ENCODE measurements around the gene SOX15. TPM values are rescaled to one million over a fixed set of nuclear protein-coding genes. Genes with fewer than 3 reads are reported as not detected.
A peak's percentile ranks its signal among the peaks of the same experiment; 100 is the strongest.

The SOX15 gene
- total and polyA plus RNA-seq, 2 of the 13 experiments (the other 11 are each of a cell fraction or from before 2014, with no cell fraction given): 0.07 to 0.18 TPM

DNA sequence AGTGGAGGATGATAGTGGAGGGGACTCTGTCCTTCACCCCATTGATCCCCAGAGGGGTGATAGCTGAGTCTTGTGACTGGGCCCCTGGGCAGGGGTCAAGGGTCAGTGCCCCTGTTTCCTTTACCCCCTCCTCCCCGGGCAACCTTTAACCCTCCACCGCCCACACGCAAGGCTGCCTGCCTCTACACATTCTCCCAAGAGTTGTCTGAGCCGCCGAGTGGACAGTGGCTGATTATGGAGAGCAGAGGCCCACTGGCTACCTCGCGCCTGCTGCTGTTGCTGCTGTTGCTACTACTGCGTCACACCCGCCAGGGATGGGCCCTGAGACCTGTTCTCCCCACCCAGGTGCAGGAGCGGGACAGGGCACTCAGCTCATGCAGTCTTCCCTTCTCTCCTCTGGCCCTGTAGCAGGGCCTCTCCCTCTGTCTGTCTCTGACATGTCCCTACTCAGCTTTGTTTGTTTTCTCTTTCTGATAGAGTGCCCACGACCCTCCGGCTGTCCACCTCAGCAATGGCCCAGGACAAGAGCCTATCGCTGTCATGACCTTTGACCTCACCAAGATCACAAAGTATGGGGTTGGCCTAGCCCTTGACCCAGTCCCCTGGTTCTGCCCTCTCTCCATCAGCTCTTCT, 40.2 kb upstream of the SOX15 start, which contains the start of gene SHBG (continued):
- TF ChIP-seq, protein P1, sequence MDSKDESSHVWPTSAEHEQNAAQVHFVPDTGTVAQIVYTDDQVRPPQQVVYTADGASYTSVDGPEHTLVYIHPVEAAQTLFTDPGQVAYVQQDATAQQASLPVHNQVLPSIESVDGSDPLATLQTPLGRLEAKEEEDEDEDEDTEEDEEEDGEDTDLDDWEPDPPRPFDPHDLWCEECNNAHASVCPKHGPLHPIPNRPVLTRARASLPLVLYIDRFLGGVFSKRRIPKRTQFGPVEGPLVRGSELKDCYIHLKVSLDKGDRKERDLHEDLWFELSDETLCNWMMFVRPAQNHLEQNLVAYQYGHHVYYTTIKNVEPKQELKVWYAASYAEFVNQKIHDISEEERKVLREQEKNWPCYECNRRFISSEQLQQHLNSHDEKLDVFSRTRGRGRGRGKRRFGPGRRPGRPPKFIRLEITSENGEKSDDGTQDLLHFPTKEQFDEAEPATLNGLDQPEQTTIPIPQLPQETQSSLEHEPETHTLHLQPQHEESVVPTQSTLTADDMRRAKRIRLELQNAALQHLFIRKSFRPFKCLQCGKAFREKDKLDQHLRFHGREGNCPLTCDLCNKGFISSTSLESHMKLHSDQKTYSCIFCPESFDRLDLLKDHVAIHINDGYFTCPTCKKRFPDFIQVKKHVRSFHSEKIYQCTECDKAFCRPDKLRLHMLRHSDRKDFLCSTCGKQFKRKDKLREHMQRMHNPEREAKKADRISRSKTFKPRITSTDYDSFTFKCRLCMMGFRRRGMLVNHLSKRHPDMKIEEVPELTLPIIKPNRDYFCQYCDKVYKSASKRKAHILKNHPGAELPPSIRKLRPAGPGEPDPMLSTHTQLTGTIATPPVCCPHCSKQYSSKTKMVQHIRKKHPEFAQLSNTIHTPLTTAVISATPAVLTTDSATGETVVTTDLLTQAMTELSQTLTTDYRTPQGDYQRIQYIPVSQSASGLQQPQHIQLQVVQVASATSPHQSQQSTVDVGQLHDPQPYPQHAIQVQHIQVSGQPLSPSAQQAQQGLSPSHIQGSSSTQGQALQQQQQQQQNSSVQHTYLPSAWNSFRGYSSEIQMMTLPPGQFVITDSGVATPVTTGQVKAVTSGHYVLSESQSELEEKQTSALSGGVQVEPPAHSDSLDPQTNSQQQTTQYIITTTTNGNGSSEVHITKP (CRISPR knock-in tag; IDR thresholded peaks at IDR 0.05; ENCODE audit: low read depth): no peak
- TF ChIP-seq ZNF570 (CRISPR knock-in tag; IDR thresholded peaks at IDR 0.05; ENCODE audit: borderline replicate concordance): no peak
- peak; percentile 40; the same call in 1 of the 2 replicates for TF ChIP-seq CREM (IDR thresholded peaks at IDR 0.05)
- no peak for TF ChIP-seq CREM (CRISPR knock-in tag; IDR thresholded peaks at IDR 0.05)
- no peak for TF ChIP-seq JUND (CRISPR knock-in tag; IDR thresholded peaks at IDR 0.05)
- TF ChIP-seq HIC2 (CRISPR knock-in tag; IDR thresholded peaks at IDR 0.05; ENCODE audit: low read depth): no peak
- TF ChIP-seq, protein P2, sequence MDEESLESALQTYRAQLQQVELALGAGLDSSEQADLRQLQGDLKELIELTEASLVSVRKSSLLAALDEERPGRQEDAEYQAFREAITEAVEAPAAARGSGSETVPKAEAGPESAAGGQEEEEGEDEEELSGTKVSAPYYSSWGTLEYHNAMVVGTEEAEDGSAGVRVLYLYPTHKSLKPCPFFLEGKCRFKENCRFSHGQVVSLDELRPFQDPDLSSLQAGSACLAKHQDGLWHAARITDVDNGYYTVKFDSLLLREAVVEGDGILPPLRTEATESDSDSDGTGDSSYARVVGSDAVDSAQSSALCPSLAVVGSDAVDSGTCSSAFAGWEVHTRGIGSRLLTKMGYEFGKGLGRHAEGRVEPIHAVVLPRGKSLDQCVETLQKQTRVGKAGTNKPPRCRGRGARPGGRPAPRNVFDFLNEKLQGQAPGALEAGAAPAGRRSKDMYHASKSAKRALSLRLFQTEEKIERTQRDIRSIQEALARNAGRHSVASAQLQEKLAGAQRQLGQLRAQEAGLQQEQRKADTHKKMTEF (CRISPR knock-in tag; IDR thresholded peaks at IDR 0.05): peak; percentile 67
- TF ChIP-seq, protein P3, sequence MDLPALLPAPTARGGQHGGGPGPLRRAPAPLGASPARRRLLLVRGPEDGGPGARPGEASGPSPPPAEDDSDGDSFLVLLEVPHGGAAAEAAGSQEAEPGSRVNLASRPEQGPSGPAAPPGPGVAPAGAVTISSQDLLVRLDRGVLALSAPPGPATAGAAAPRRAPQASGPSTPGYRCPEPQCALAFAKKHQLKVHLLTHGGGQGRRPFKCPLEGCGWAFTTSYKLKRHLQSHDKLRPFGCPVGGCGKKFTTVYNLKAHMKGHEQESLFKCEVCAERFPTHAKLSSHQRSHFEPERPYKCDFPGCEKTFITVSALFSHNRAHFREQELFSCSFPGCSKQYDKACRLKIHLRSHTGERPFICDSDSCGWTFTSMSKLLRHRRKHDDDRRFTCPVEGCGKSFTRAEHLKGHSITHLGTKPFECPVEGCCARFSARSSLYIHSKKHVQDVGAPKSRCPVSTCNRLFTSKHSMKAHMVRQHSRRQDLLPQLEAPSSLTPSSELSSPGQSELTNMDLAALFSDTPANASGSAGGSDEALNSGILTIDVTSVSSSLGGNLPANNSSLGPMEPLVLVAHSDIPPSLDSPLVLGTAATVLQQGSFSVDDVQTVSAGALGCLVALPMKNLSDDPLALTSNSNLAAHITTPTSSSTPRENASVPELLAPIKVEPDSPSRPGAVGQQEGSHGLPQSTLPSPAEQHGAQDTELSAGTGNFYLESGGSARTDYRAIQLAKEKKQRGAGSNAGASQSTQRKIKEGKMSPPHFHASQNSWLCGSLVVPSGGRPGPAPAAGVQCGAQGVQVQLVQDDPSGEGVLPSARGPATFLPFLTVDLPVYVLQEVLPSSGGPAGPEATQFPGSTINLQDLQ (CRISPR knock-in tag; IDR thresholded peaks at IDR 0.05): no peak
- TF ChIP-seq, protein P4, sequence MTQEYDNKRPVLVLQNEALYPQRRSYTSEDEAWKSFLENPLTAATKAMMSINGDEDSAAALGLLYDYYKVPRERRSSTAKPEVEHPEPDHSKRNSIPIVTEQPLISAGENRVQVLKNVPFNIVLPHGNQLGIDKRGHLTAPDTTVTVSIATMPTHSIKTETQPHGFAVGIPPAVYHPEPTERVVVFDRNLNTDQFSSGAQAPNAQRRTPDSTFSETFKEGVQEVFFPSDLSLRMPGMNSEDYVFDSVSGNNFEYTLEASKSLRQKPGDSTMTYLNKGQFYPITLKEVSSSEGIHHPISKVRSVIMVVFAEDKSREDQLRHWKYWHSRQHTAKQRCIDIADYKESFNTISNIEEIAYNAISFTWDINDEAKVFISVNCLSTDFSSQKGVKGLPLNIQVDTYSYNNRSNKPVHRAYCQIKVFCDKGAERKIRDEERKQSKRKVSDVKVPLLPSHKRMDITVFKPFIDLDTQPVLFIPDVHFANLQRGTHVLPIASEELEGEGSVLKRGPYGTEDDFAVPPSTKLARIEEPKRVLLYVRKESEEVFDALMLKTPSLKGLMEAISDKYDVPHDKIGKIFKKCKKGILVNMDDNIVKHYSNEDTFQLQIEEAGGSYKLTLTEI (CRISPR knock-in tag; conservative IDR thresholded peaks at IDR 0.05): no peak
- no peak for TF ChIP-seq GTF2F1 (IDR thresholded peaks at IDR 0.05; ENCODE audit: low read length)
- TF ChIP-seq PPARG (CRISPR knock-in tag; conservative IDR thresholded peaks at IDR 0.05): peak; percentile 37; the same call in 1 of the 2 replicates
- TF ChIP-seq SMAD9 (CRISPR knock-in tag; IDR thresholded peaks at IDR 0.05): 0 out of 2 replicates have a peak, but pooled peaks have one; percentile 33
- no peak for TF ChIP-seq TMF1 (CRISPR knock-in tag; IDR thresholded peaks at IDR 0.05; ENCODE audit: low read depth)
- TF ChIP-seq TBP (CRISPR knock-in tag; IDR thresholded peaks at IDR 0.05): no peak
- TF ChIP-seq, protein P5, sequence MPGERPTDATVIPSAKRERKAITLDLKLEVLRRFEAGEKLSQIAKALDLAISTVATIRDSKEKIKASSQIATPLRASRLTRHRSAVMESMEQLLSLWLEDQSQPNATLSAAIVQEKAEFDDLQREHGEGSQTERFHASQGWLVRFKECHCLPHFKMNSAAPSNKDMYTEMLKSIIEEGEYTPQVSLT (CRISPR knock-in tag; IDR thresholded peaks at IDR 0.05; ENCODE audit: borderline replicate concordance, low read depth): no peak
- no peak for TF ChIP-seq ZNF572 (CRISPR knock-in tag; IDR thresholded peaks at IDR 0.05)

Measured in HepG2 (cell line).